NCI-H1417 (cell line): ENCODE data around the gene CD84.
"Not testable (repeated sequence)": the region's sequence is repeated elsewhere in the genome, so short reads cannot be mapped to it uniquely, and the experiment has no call there.

Source experiments
- DNase-seq, 3 experiments: peaks; one replicate each; lab custom pipeline; 2025; lab: John Stamatoyannopoulos, UW

CD84 gene

DNA sequence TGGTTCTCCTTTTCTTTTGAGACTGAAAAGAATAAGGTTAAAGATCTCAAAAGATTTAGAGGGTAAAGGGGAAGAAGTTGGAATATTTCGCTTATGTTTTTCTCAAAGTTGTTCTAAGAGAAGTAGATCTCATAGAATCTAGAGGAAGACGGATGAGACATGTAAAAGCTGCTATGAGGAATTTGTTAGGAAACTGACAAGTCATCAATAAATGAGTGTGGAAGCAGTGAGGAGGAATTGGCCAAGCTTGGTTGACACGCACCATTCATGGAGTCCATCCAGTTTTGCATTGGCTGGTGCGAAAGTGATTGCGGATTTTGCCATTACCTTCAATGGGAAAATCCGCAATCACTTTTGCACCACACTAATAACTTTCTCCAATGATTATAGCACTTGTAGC is 76.2 kb downstream of the CD84 start:
- no peak for DNase-seq

DNA sequence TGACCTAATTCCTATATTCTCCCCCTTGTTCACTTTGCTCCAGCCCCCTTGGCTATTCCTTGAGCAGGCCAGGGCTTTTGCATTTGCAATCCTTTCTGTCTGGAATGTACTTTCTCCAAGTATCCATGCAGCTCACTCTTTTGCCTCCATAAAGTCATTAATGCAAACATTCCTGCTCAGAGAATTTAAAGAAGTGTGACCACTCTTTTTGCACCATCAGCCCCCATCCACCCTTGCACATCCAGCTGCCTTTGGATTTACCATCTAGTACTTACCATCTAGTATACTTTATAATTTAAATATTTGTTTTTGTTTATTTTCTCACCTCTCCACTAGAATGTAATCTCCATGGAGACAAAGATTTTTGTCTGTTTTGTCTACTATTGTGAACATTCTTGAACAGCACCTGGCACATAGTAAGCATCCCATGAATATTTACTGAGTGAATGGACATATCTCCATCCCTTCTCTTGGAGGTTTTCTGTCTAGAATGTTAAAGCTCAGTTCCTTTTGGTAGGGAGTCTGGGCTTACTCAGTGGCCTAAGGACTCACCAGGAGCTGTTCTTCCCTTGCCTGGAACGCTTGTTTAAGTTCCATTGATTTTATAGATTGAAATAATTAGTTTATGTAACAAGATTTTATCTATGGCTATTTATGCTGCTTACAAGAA is 78.8 kb downstream of the CD84 start:
- DNase-seq, result no peak

DNA sequence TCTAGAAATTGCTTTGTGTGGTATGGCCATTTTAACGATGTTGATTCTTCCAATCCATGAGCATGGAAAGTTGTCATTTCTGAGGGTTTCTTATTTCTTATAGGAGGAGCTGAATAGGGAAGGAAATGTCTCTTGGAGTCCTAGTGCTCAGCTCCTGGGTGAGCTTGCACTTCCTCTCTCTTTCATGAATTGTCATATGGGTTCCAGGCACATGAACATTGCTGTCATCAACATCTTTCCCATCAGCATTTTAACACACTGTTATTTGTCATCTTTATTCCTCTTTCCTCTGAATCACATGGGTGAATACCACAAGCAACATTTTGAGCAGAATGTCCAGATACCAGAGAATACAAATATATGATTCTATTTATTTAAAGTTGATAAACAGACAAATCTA is 79.7 kb downstream of the CD84 start:
- no peak for DNase-seq

DNA sequence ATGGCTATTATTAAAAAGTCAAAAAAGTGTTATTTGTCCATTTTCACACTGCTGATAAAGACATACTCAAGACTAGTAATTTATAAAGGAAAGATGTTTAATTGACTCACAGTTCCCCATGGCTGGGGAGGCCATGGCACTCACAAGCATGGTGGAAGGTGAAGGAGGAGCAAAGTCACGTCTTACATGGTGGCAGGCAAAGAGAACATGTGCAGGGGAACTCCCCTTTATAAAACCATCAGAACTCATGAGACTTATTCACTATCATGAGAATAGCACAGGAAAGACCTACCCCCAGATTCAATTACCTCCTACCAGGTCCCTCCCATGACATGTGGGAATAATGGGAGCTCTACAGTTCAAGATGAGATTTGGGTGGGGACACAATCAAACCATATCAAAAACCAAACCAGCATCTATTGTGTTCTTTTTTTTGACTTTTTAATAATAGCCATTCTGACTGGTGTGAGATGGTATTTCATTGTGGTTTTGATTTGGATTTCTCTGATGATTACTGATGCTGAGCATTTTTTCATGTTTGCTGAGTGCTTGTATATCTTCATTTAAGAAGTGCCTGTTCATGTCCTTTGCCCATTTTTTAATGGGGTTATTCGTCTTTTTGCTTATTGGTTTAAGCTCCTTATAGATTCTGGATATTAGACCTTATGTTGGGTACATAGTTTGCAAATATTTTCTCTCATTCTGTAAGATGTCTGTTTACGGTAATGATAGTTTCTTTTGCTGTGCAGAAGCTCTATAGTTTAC is 80.8 kb downstream of the CD84 start:
- DNase-seq, result not testable (repeated sequence)

DNA sequence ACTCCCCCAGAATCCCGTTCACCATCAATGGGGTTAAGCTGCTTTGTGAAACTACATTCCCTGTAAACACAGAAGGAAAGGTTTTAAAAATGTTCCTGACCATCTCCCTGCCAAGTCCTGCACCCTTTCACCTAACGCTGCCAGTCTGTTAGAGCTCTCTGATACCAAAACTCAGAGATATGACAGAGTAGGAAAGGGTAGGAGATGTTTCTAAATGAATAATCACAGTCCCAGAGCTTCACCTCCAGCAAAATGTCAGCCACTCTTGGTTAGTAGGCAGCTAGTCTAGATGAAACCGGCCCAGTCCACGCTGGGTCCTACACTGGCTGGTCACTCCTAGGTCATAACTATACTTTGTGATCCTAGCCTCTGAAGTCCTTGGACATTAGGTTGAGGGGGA is 83.0 kb downstream of the CD84 start:
- no peak for DNase-seq

DNA sequence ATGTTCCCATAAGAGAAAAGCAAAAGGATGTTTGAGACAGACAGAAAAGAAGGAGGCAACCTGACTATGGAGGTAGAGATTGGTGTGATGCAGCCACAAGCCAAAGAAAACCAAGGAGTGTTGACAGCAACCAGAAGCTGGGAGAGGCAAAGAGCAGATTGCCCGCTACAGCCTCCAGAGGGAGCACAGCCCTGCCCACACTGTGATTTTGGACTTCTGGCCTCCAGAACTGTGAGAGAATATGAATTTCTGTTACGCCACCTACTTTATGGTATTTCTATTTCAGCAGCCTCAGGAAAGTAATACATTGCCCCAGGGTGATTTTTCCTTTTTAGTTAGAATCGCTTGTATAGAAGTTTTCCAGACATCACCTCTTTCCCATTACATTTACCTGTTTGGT is 84.7 kb downstream of the CD84 start:
- no peak for DNase-seq

DNA sequence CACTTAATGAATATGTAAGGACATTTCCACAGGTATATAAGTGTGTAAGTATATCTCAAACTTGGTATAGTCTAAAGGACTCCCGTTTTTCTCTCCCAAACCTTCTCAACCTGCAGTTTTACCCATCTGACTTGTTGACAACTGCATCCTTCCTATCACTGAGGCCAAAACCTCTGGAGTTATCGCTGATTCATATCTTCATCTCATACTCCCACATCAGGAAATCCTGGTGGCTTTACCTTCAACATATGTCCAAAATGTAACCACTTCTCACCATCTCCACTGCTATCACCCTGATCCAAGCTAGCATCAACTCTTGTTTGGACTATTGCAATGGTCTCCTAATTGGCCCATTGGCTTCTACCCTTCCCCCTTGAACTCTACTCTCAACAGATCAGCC is 86.7 kb downstream of the CD84 start:
- no peak for DNase-seq

DNA sequence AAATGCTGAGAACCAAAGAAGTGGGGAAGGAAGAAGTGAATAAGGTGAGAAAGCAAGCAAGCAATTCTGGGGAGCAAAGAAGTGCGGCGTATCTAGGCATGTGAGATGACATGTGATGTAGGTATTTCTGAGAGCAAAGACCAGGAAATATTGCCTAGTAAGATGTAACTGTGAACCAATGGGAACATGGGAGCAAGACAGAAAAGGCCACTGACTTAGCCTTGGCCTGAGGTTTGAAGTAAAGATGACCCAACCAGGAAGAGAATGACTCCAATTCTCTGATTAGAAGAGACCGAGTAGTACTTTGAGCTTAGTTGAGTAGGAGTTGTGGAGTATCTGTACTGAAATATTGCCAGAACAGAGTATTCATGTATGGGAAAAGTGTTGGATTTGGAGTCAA is 87.3 kb downstream of the CD84 start:
- no peak for DNase-seq
